Common myeloid progenitor, CD34-positive (primary cell): ENCODE data around the gene REEP1.

Experiments used
- CTCF ChIA-PET: fragments of 350-600 bp; sonication (Branson Sonifier 250); formaldehyde crosslinking; loops from one replicate; lab custom pipeline; 2021; ENCODE audit warnings: antibody characterized with exemption; lab: Charles Lee
- POLR2A ChIA-PET: fragments of 350-600 bp; sonication (Branson Sonifier 250); formaldehyde crosslinking; loops from one replicate; lab custom pipeline; 2021; ENCODE audit warnings: antibody characterized with exemption; lab: Charles Lee
- DNase-seq, 3 donors: peaks; one replicate each; pipeline versions ENCODE4 v3.0.0 to v3.0.0-alpha.2; 2013
- H3K27ac ChIP-seq, 2 experiments: 1 replicate in 1 of 2; 2 replicates in 1 of 2; pipeline ENCODE4 v1.7.0; 2013; ENCODE audit warnings: inconsistent platforms in 2 of 2, low read length in 2 of 2, mild to moderate bottlenecking in 2 of 2, low read depth in 1 of 2, moderate library complexity in 1 of 2; ENCODE audit not compliant: severe bottlenecking in 2 of 2, insufficient read depth in 1 of 2, poor library complexity in 1 of 2
- H3K27me3 ChIP-seq, 5 experiments: replicated peaks in 2 of 5; 1 replicate in 3 of 5; 2 replicates in 2 of 5; pipeline versions ENCODE4 v1.6.1 to v1.7.0; 2013; ENCODE audit warnings: low read length in 4 of 5, mild to moderate bottlenecking in 2 of 5, moderate library complexity in 2 of 5, inconsistent platforms in 1 of 5; ENCODE audit not compliant: insufficient read depth in 5 of 5, control insufficient read depth in 4 of 5
- H3K36me3 ChIP-seq, 4 experiments: 1 replicate in 2 of 4; 2 replicates in 2 of 4; pipeline versions ENCODE4 v1.6.1 to v1.7.0; 2013; ENCODE audit warnings: low read length in 3 of 4, control low read depth in 1 of 4, mild to moderate bottlenecking in 1 of 4; ENCODE audit not compliant: control insufficient read depth in 4 of 4, insufficient read depth in 4 of 4
- H3K4me1 ChIP-seq, 4 experiments: 1 replicate in 3 of 4; 2 replicates in 1 of 4; pipeline versions ENCODE4 v1.6.1 to v1.7.1; 2013; ENCODE audit warnings: low read length in 3 of 4, mild to moderate bottlenecking in 3 of 4, control low read depth in 1 of 4, inconsistent platforms in 1 of 4, moderate library complexity in 1 of 4; ENCODE audit not compliant: control insufficient read depth in 4 of 4, insufficient read depth in 4 of 4; ENCODE audit errors: control extremely low read depth in 1 of 4
- H3K4me3 ChIP-seq, 7 experiments: 1 replicate in 4 of 7; 2 replicates in 3 of 7; pipeline versions ENCODE4 v1.5.1 to v1.7.0; 2013; ENCODE audit warnings: mild to moderate bottlenecking in 7 of 7, low read length in 6 of 7, moderate library complexity in 6 of 7, inconsistent platforms in 2 of 7, low read depth in 2 of 7, control low read depth in 1 of 7; ENCODE audit not compliant: insufficient read depth in 4 of 7, control insufficient read depth in 1 of 7; ENCODE audit errors: extremely low read depth in 1 of 7
- H3K9me3 ChIP-seq, 5 experiments: 1 replicate in 4 of 5; 2 replicates in 1 of 5; pipeline versions ENCODE4 v1.6.1 to v1.7.1; 2013; ENCODE audit warnings: low read length in 4 of 5, mild to moderate bottlenecking in 2 of 5, inconsistent platforms in 1 of 5, low read depth in 1 of 5, moderate library complexity in 1 of 5; ENCODE audit not compliant: control insufficient read depth in 4 of 5, insufficient read depth in 2 of 5; ENCODE audit errors: control extremely low read depth in 1 of 5
- WGBS: methylation state at CpG from one replicate; pipeline ENCODE4 v1.1.5; 2013; ENCODE audit not compliant: insufficient coverage; 5-methylcytosine and 5-hydroxymethylcytosine counted together

The REEP1 gene

DNA sequence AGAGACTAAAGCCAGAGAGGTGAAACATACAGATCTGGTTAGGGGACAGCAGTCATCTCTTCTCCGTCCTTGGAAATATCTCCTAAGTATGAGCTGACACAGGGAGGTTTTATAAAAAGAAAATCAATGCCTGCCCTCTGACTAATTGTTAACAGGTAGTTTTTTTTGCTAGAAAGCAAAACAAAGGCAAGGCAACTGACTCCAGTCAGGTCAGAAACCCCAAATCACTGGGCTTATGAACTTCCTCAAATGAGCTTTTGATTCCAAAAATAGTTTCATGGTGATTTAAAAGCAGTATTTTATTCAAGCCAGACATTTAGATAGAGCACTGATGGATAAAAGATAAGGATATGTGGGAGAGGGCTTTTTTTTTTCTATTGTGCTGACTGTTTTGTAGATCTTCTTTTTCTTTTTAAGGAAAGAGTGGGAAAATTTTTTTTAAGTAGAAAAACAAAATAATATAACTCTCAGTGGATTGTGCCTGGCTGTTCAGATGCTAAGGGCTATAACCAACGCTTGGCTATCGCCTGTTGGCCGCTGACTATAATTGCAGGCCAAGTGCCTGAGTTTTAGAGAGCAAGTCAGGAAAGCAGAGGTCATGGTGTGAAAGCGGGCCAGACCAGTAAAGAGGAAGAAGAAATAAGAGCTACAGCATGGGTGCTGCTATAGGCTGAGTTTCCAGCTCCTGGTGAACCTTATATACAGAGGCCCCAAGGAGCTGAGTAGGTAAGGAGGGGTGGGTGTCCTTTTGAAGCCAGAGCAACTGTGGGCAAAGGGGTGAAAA lies 93.3 kb downstream of the REEP1 start:
- H3K4me1 ChIP-seq: peaks cover 4 to 14% (median 12%) of the 10 kb centered on the region in 4 experiments
- peaks cover 0 to 44% (median 10%) of the 10 kb centered on the region in 5 experiments for H3K27me3 ChIP-seq
- H3K27ac ChIP-seq: no peak overlapping the region
- CTCF ChIA-PET: interaction anchor here (0.5 to 1.7 kb wide), 6 partner anchors 10 to 958 kb away, joined by 3 to 6 read pairs (median 3); no protein-coding TSS in a partner anchor
- peak in 2 of 3 donors; percentile 69 to 74 for DNase-seq
- H3K4me3 ChIP-seq: no peak overlapping the region
- H3K36me3 ChIP-seq: no peaks in the 10 kb centered on the region
- POLR2A ChIA-PET: interaction anchor here (0.7 to 1.0 kb wide), 2 partner anchors 15 to 198 kb away, joined by 3 read pairs; no protein-coding TSS in a partner anchor
- 56% methylated on average over 5 of the region's 5 CpGs for WGBS
- H3K9me3 ChIP-seq: no peaks in the 10 kb centered on the region

DNA sequence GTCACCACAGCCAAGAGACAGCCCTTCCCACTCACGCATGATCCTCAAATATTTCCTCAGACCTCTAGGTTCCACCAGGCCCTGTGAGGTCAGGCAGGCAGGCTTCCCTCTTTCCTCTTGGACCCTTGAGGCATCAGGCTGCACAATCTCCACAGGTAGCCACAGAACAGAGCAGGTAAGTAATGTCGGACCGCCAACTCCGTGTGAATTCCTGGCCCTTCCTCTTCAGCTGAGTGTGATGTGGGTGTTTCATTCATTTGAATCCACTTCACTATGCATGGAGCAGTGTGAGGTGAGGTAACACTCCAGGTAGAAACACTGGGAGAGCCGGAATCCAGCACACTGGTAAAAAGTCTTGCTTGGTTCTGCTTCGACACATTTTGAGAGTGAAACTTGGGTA lies 94.2 kb downstream of the REEP1 start:
- ChIA-PET POLR2A (no interaction called here), CTCF (interaction anchor here (1.4 to 1.7 kb wide), 2 partner anchors 23 to 29 kb away, joined by 3 to 6 read pairs; no protein-coding TSS in a partner anchor)
- 80% methylated on average over 3 of the region's 6 CpGs for WGBS
- H3K27ac ChIP-seq: no peak overlapping the region
- peaks cover 0 to 49% (median 10%) of the 10 kb centered on the region in 5 experiments for H3K27me3 ChIP-seq
- no peaks in the 10 kb centered on the region for H3K9me3 ChIP-seq
- H3K4me3 ChIP-seq: no peak overlapping the region
- H3K4me1 ChIP-seq: peaks cover 4 to 22% (median 20%) of the 10 kb centered on the region in 4 experiments
- DNase-seq: no peak
- H3K36me3 ChIP-seq: no peaks in the 10 kb centered on the region

DNA sequence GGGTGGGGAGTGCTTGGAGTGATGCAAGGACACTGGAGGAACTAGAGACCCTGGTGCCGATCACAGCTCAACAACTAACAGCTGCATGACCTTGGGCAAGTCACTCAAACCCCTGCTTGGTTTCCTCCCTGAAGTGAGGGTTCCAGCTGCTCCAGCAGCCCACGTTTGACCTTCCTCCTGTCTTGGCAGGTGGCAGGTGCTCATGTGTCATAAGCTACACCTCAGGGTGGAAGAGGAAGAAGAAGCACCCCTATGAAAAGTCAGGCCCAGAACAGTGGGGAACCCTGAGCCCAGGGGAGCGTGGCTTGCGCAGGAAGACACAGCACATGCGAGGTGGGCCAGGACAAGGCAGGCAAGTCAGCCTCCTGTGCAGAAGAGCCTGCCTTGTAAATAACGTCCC lies 95.8 kb downstream of the REEP1 start:
- peaks cover 4 to 24% (median 21%) of the 10 kb centered on the region in 4 experiments for H3K4me1 ChIP-seq
- POLR2A ChIA-PET: no interaction called here

DNA sequence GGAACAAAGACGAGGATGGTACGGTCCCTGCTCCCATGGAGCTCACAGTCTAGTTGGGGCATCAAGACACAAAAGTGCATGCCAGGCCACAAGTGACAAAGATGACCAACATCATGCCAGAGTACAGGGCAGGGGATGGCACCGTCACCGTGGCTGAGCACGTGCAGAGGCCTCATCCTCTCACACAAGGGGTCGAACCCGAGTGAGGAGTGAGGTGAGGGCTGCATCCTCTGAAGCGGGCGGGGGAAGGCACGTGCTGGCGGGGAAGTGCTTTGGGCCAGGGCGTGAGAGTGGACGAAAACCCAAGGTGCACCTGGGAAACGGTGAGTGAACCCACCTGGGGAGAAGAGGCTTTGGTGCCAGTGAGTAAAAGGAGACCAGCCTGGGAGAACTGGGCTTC lies 97.2 kb downstream of the REEP1 start:
- 94% methylated on average over 14 of the region's 14 CpGs for WGBS
- H3K36me3 ChIP-seq: no peaks in the 10 kb centered on the region
- POLR2A ChIA-PET: no interaction called here
- CTCF ChIA-PET: no interaction called here
- no peak overlapping the region for H3K27ac ChIP-seq
- H3K4me3 ChIP-seq: no peak overlapping the region
- no peaks in the 10 kb centered on the region for H3K9me3 ChIP-seq
- DNase-seq: no peak
- H3K4me1 ChIP-seq: peaks cover 4 to 24% (median 21%) of the 10 kb centered on the region in 4 experiments
- H3K27me3 ChIP-seq: peaks cover 0 to 50% (median 15%) of the 10 kb centered on the region in 5 experiments

More for the DNA sequence above, 95.8 kb downstream of the REEP1 start:
- 93% methylated on average over 4 of the region's 6 CpGs for WGBS
- peaks cover 0 to 46% (median 11%) of the 10 kb centered on the region in 5 experiments for H3K27me3 ChIP-seq
- H3K4me3 ChIP-seq: no peak overlapping the region
- no peak for DNase-seq
- no peak overlapping the region for H3K27ac ChIP-seq
- no peaks in the 10 kb centered on the region for H3K9me3 ChIP-seq
- no peaks in the 10 kb centered on the region for H3K36me3 ChIP-seq
- CTCF ChIA-PET: interaction anchor here (1.2 kb wide), 1 partner anchor 21 kb away, joined by 6 read pairs; no protein-coding TSS in a partner anchor

DNA sequence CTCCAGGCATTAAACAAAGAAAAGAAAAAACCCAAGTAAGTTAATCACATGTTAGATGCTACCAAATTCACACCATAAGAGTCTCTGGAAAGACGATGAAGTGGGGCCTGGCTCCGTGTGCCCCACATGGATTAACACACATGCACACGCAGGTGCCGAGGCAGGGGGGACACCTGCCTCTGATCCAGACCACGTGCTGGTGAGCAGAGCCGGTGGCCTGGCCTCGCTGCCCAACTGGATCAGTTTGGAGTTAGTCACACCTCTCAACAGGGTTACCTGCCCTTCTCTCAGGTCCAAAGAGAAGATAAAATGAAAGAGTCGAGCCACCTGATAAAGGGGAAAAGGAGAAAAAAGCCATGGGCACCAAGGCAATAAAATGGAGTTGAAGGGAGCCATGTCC lies 97.7 kb downstream of the REEP1 start:
- Histone ChIP-seq H3K27me3 (peaks cover 0 to 54% (median 18%) of the 10 kb centered on the region in 5 experiments), H3K9me3 (no peaks in the 10 kb centered on the region), H3K4me1 (peaks cover 4 to 24% (median 21%) of the 10 kb centered on the region in 4 experiments), H3K36me3 (no peaks in the 10 kb centered on the region), H3K27ac (no peak overlapping the region), H3K4me3 (no peak overlapping the region)
- WGBS: 89% methylated on average over 8 of the region's 8 CpGs
- ChIA-PET POLR2A (no interaction called here), CTCF (no interaction called here)
- DNase-seq: no peak

DNA sequence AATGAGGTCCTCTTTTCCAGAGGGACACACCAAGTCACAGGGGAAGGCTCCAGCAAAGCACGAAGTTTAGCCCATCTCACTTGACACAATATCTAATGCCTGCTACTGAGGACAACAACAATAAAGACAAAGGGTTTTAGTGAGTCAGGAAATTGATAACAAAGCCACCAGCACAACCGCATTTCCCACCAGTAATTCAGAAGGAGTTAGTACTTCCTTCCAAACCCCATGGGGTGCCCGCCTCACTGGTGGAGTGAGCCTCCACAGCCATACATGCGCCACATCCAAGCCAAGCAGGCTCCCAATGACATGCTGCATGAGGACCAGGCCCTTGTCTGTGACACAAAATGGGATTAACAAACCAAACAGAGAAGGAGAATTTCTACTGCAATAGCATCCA lies 98.1 kb downstream of the REEP1 start:
- peaks cover 0 to 54% (median 20%) of the 10 kb centered on the region in 5 experiments for H3K27me3 ChIP-seq
- H3K4me1 ChIP-seq: peaks cover 4 to 22% (median 20%) of the 10 kb centered on the region in 4 experiments
- CTCF ChIA-PET: no interaction called here
- POLR2A ChIA-PET: no interaction called here
- peak; percentile 50 to 66 (median 62) for DNase-seq
- H3K9me3 ChIP-seq: no peaks in the 10 kb centered on the region
- H3K36me3 ChIP-seq: no peaks in the 10 kb centered on the region
- H3K27ac ChIP-seq: no peak overlapping the region
- H3K4me3 ChIP-seq: no peak overlapping the region
- WGBS: 10% methylated on average over 2 of the region's 4 CpGs

DNA sequence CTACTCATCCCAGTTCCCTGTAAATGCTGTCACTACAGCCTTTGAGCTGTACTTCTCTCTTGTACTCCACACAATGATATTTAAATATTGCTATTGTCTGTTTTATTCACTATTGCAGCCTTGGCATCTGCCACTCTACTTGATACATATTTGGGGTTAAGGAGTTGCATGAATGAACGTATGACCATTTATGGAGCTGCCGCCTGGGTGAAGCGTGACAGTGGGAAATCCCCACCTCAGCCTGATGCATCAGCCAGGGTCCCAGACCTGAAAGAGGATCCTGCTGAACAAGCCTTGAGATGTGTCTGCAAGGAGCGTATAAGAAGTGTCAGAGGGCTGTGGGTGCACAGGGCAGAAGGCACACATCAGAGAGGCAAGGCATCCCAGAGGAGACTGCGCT lies 99.1 kb downstream of the REEP1 start:
- peak; percentile 34 to 82 (median 81) for DNase-seq
- ChIA-PET CTCF (interaction anchor here (0.8 to 1.0 kb wide), 2 partner anchors 12 to 18 kb away, joined by 3 to 4 read pairs; no protein-coding TSS in a partner anchor), POLR2A (no interaction called here)
- no peak overlapping the region for H3K4me3 ChIP-seq
- no peaks in the 10 kb centered on the region for H3K9me3 ChIP-seq
- peaks cover 0 to 17% (median 14%) of the 10 kb centered on the region in 4 experiments for H3K4me1 ChIP-seq
- peaks cover 0 to 60% (median 20%) of the 10 kb centered on the region in 5 experiments for H3K27me3 ChIP-seq
- H3K27ac ChIP-seq: no peak overlapping the region
- 59% methylated on average over 5 of the region's 5 CpGs for WGBS
- H3K36me3 ChIP-seq: no peaks in the 10 kb centered on the region
